A549 (cell line): Measurements from ENCODE around the gene RAB11FIP4. TPM values are rescaled to one million over a fixed set of nuclear protein-coding genes. Genes with fewer than 3 reads are reported as not detected.

ENCODE experiments used
- ATAC-seq, 2 experiments: fragments of 200-7000 bp in 1 of 2; fragments of >200 bp in 1 of 2; cut with Nextera tagmentation in 1 of 2; cut with Tn5 transposase in 1 of 2; 3 replicates each; pipeline versions ENCODE4 v1.8.0 to v1.9.1; 2018 to 2020; ENCODE audit warnings: mild to moderate bottlenecking in 1 of 2, moderate library complexity in 1 of 2
- CTCF ChIA-PET: fragments of 300-600 bp; sonication (Branson Sonifier 250); formaldehyde crosslinking; extraction: SDS; loops from one replicate; lab custom pipeline; 2021; ENCODE audit warnings: antibody characterized with exemption, inconsistent platforms; lab: Yijun Ruan, JAX
- POLR2A ChIA-PET: fragments of 350-600 bp; formaldehyde crosslinking; extraction: SDS; loops from one replicate; lab custom pipeline; 2021; ENCODE audit warnings: antibody characterized with exemption, inconsistent platforms; lab: Yijun Ruan, JAX
- DNase-seq, 2 experiments: peaks; one replicate each; pipeline versions ENCODE4 v3.0.0 to v3.0.0-alpha.2; 2011 to 2016; ENCODE audit warnings: low read depth in 1 of 2, low spot score in 1 of 2
- FAIRE-seq: peaks from 2 replicates; lab custom pipeline; 2011; peaks lifted over from hg19 to GRCh38; lab: Jason Lieb, UNC
- H3K27ac ChIP-seq, 2 experiments: fragments of >200 bp; sonication (Bioruptor Twin); formaldehyde crosslinking; 3 replicates each; pipeline ENCODE4 v1.5.1; 2016 to 2017
- H3K4me1 ChIP-seq: fragments of >200 bp; sonication (Bioruptor Twin); formaldehyde crosslinking; 3 replicates; pipeline ENCODE4 v1.6.1; 2016
- H3K4me2 ChIP-seq: fragments of >200 bp; sonication (Bioruptor Twin); formaldehyde crosslinking; 3 replicates; pipeline ENCODE4 v1.6.1; 2016
- H3K4me3 ChIP-seq: fragments of >200 bp; sonication (Bioruptor Twin); formaldehyde crosslinking; 3 replicates; pipeline ENCODE4 v1.5.1; 2016
- H3K9me3 ChIP-seq: fragments of >200 bp; sonication (Bioruptor Twin); formaldehyde crosslinking; 3 replicates; pipeline ENCODE4 v1.6.1; 2016
- CBX2 ChIP-seq: fragments of 200-600 bp; sonication (generic); IDR thresholded peaks from 2 replicates; pipeline ENCODE4 v1.6.1; 2016; ENCODE audit warnings: low read depth, mild to moderate bottlenecking, borderline replicate concordance
- CTCF ChIP-seq: fragments of >200 bp; sonication (Bioruptor Twin); formaldehyde crosslinking; IDR thresholded peaks from 3 replicates; pipeline ENCODE4 v1.5.1; 2016
- E2F6 ChIP-seq: IDR thresholded peaks from 2 replicates; pipeline ENCODE4 v1.6.1; 2012; ENCODE audit warnings: low read depth, borderline replicate concordance
- EP300 ChIP-seq, 2 experiments: fragments of >200 bp; sonication (Bioruptor Twin); formaldehyde crosslinking; IDR thresholded peaks; 2 replicates in 1 of 2; 3 replicates in 1 of 2; pipeline ENCODE4 v1.6.1; 2016 to 2017
- FOXS1 ChIP-seq: fragments of 250-450 bp; sonication (Bioruptor Pico); IDR thresholded peaks from 2 replicates; pipeline ENCODE4 v1.5.0; 2020; ENCODE audit warnings: mild to moderate bottlenecking, moderate library complexity
- GATA3 ChIP-seq: IDR thresholded peaks from 2 replicates; pipeline ENCODE4 v1.6.1; 2012; ENCODE audit warnings: borderline replicate concordance
- HMGXB4 ChIP-seq: fragments of 250-450 bp; sonication (Bioruptor Pico); IDR thresholded peaks from 2 replicates; pipeline ENCODE4 v1.5.0; 2021; ENCODE audit warnings: mild to moderate bottlenecking, moderate library complexity, borderline replicate concordance
- HOXA7 ChIP-seq: fragments of 250-450 bp; sonication (Bioruptor Pico); IDR thresholded peaks from 2 replicates; pipeline ENCODE4 v1.5.0; 2020; ENCODE audit warnings: mild to moderate bottlenecking, moderate library complexity
- HOXB13 ChIP-seq: fragments of 250-450 bp; sonication (Bioruptor Pico); IDR thresholded peaks from 2 replicates; pipeline ENCODE4 v1.5.0; 2020; ENCODE audit warnings: low read depth, mild to moderate bottlenecking, moderate library complexity
- JUNB ChIP-seq: fragments of >200 bp; sonication (Bioruptor Twin); formaldehyde crosslinking; IDR thresholded peaks from 2 replicates; pipeline ENCODE4 v1.6.1; 2016
- MAFK ChIP-seq: fragments of 450-650 bp; IDR thresholded peaks from 2 replicates; pipeline ENCODE4 v1.6.1; 2014; ENCODE audit not compliant: partially characterized antibody
- MAZ ChIP-seq: fragments of 150-350 bp; IDR thresholded peaks from 2 replicates; pipeline ENCODE4 v1.6.1; 2014; ENCODE audit warnings: antibody characterized with exemption, low read depth, low read length, borderline replicate concordance
- NPAS2 ChIP-seq: fragments of 250-450 bp; sonication (Bioruptor Pico); IDR thresholded peaks from 2 replicates; pipeline ENCODE4 v1.8.0; 2022; ENCODE audit warnings: mild to moderate bottlenecking, moderate library complexity, borderline replicate concordance
- NR3C1 ChIP-seq: fragments of >200 bp; sonication (Bioruptor Twin); formaldehyde crosslinking; IDR thresholded peaks from 3 replicates; pipeline ENCODE4 v1.6.1; 2017
- RAD21 ChIP-seq, 2 experiments: fragments of >200 bp in 1 of 2; sonication (Bioruptor Twin) in 1 of 2; formaldehyde crosslinking in 1 of 2; IDR thresholded peaks in 1 of 2; conservative IDR thresholded peaks in 1 of 2; 2 replicates in 1 of 2; 3 replicates in 1 of 2; pipeline ENCODE4 v1.6.1; 2012 to 2018; ENCODE audit warnings: inconsistent platforms in 1 of 2
- RARB ChIP-seq: fragments of 250-450 bp; sonication (Bioruptor Pico); IDR thresholded peaks from 2 replicates; pipeline ENCODE4 v1.8.0; 2021; ENCODE audit warnings: mild to moderate bottlenecking, moderate library complexity
- SMC3 ChIP-seq: fragments of >200 bp; sonication (Bioruptor Twin); formaldehyde crosslinking; IDR thresholded peaks from 3 replicates; pipeline ENCODE4 v1.6.1; 2018; ENCODE audit warnings: inconsistent platforms
- TP53 ChIP-seq: fragments of 250-450 bp; sonication (Bioruptor Pico); IDR thresholded peaks from 2 replicates; pipeline ENCODE4 v1.5.0; 2021; ENCODE audit warnings: mild to moderate bottlenecking, moderate library complexity
- USF2 ChIP-seq: fragments of 450-650 bp; IDR thresholded peaks from 2 replicates; pipeline ENCODE4 v1.6.1; 2014; ENCODE audit warnings: antibody characterized with exemption
- ZSCAN20 ChIP-seq: fragments of 250-450 bp; sonication (Bioruptor Pico); IDR thresholded peaks from 2 replicates; pipeline ENCODE4 v1.8.0; 2022; ENCODE audit warnings: mild to moderate bottlenecking, moderate library complexity
- WGBS: methylation state at CpG from one replicate; pipeline ENCODE4 v1.1.6; 2017; ENCODE audit errors: missing lambda C conversion rate; 5-methylcytosine and 5-hydroxymethylcytosine counted together
- polyA plus RNA-seq, 4 experiments: library from polyadenylated mRNA; depleted of rRNA in 3 of 4; stranded (reverse); fragments of >200 nt; fragmentation: RNase III in 1 of 4; extraction: RNeasy Plus Mini Kit Qiagen cat#74134 plus additional on column Dnase treatment in 1 of 4; gene quantifications; 2 replicates in 3 of 4; 3 replicates in 1 of 4; pipeline ENCODE4 v1.2.3, GENCODE V29; 2011 to 2017

RAB11FIP4 gene
- polyA plus RNA-seq, 2 of the 4 experiments (the other 2 are of a cell fraction): 1.9 to 3.5 TPM

- peak; percentile 62 for TF ChIP-seq SMC3
- no peak for TF ChIP-seq CBX2
- peak; percentile 69 to 77 for TF ChIP-seq RAD21 (conservative IDR thresholded peaks at IDR 0.05 in 1 of 2, IDR thresholded peaks at IDR 0.05 in 1 of 2)
- TF ChIP-seq CTCF: peak; percentile 76
- no peak for TF ChIP-seq TP53
- no peak for TF ChIP-seq FOXS1 (CRISPR knock-in tag)
- ATAC-seq (peak; percentile 96 to 98), FAIRE-seq (peak; percentile 91), DNase-seq (peak in 1 of 2 experiments; percentile 72)
- Histone ChIP-seq H3K27ac (no peak overlapping the region), H3K4me1 (0 out of 3 replicates have a peak, but pooled peaks cover 4% of the 10 kb centered on the region), H3K9me3 (no peaks in the 10 kb centered on the region), H3K4me3 (no peak overlapping the region), H3K4me2 (no peak overlapping the region)
- CTCF ChIA-PET: interaction anchor here (0.6 to 3.1 kb wide), 28 partner anchors 9 to 550 kb away, joined by 3 to 22 read pairs (median 4); no protein-coding TSS in a partner anchor
- 86% methylated on average over 10 of the region's 10 CpGs for WGBS
- POLR2A ChIA-PET: no interaction called here
Measured at GRCh38 chr17:31373150-31374093, 18.1 kb upstream of the RAB11FIP4 start.

GRCh38 chr17:31374094-31374447 is 17.4 kb upstream of the RAB11FIP4 start:
- no peak for TF ChIP-seq MAFK
- TF ChIP-seq RARB (CRISPR knock-in tag): no peak
- 93% methylated on average over 6 of the region's 6 CpGs for WGBS
- H3K4me2 ChIP-seq: no peak overlapping the region
- no peak overlapping the region for H3K27ac ChIP-seq
- H3K9me3 ChIP-seq: no peaks in the 10 kb centered on the region
- FAIRE-seq (no peak), DNase-seq (no peak), ATAC-seq (no peak)
- H3K4me1 ChIP-seq: 0 out of 3 replicates have a peak, but pooled peaks cover 4% of the 10 kb centered on the region
- CTCF ChIA-PET: interaction anchor here (1.6 to 3.1 kb wide), 5 partner anchors 10 to 147 kb away, joined by 4 to 22 read pairs (median 5); no protein-coding TSS in a partner anchor
- POLR2A ChIA-PET: no interaction called here
- H3K4me3 ChIP-seq: no peak overlapping the region

GRCh38 chr17:31374503-31374902 is 17.0 kb upstream of the RAB11FIP4 start:
- no peaks in the 10 kb centered on the region for H3K9me3 ChIP-seq
- no peak overlapping the region for H3K4me3 ChIP-seq
- H3K4me1 ChIP-seq: 0 out of 3 replicates have a peak, but pooled peaks cover 4% of the 10 kb centered on the region
- H3K27ac ChIP-seq: no peak overlapping the region
- no peak overlapping the region for H3K4me2 ChIP-seq
- FAIRE-seq (no peak), DNase-seq (no peak), ATAC-seq (no peak)
- WGBS: 90% methylated on average over 2 of the region's 2 CpGs
- CTCF ChIA-PET: interaction anchor here (0.5 to 3.1 kb wide), 4 partner anchors 10 to 354 kb away, joined by 3 to 22 read pairs (median 4); no protein-coding TSS in a partner anchor
- TF ChIP-seq USF2 (no peak), HOXB13 (CRISPR knock-in tag) (no peak), HMGXB4 (CRISPR knock-in tag) (no peak), ZSCAN20 (CRISPR knock-in tag) (no peak), JUNB (no peak), EP300 (IDR thresholded peaks at IDR 0.05) (no peak), E2F6 (no peak), NR3C1 (no peak), MAZ (no peak), NPAS2 (CRISPR knock-in tag) (no peak), GATA3 (no peak), HOXA7 (CRISPR knock-in tag) (no peak), TP53 (no peak)
- POLR2A ChIA-PET: no interaction called here
